Measurements from ENCODE around the gene PRAME. TPM values are rescaled to one million over a fixed set of nuclear protein-coding genes. Genes with fewer than 3 reads are reported as not detected.

The PRAME gene
- total RNA-seq, 1 donor from 2014 or later: 1.9 TPM

- peaks cover 2% of the 10 kb centered on the region for H3K27me3 Mint-ChIP-seq (ENCODE audit: unreplicated experiment)
- no peaks in the 10 kb centered on the region for H3K4me1 Mint-ChIP-seq (ENCODE audit: low read depth, unreplicated experiment)
- TF ChIP-seq CTCF (IDR thresholded peaks at IDR 0.05; ENCODE audit: partially characterized antibody, unreplicated experiment): no peak
- no peak overlapping the region for H3K27ac Mint-ChIP-seq (ENCODE audit: unreplicated experiment)
- no peak overlapping the region for H3K4me3 Mint-ChIP-seq (ENCODE audit: unreplicated experiment)
- no peak for DNase-seq
- H3K9me3 Mint-ChIP-seq (ENCODE audit: unreplicated experiment): peaks cover 1% of the 10 kb centered on the region
- H3K36me3 Mint-ChIP-seq (ENCODE audit: unreplicated experiment): peaks cover 5% of the 10 kb centered on the region
Observed at GRCh38 chr22:22531770-22532546, 27.1 kb downstream of the PRAME start.

GRCh38 chr22:22528780-22529179 lies 30.3 kb downstream of the PRAME start:
- no peak for TF ChIP-seq CTCF (IDR thresholded peaks at IDR 0.05; ENCODE audit: partially characterized antibody, unreplicated experiment)
- Mint-ChIP-seq H3K9me3 (ENCODE audit: unreplicated experiment) (peaks cover under 1% of the 10 kb centered on the region), H3K27me3 (ENCODE audit: unreplicated experiment) (peaks cover 3% of the 10 kb centered on the region), H3K36me3 (ENCODE audit: unreplicated experiment) (peaks cover 7% of the 10 kb centered on the region), H3K4me1 (ENCODE audit: low read depth, unreplicated experiment) (no peaks in the 10 kb centered on the region), H3K4me3 (ENCODE audit: unreplicated experiment) (no peak overlapping the region), H3K27ac (ENCODE audit: unreplicated experiment) (no peak overlapping the region)
- no peak for DNase-seq

GRCh38 chr22:22527312-22527711 lies 31.8 kb downstream of the PRAME start:
- no peak for DNase-seq
- Mint-ChIP-seq H3K4me3 (ENCODE audit: unreplicated experiment) (no peak overlapping the region), H3K27ac (ENCODE audit: unreplicated experiment) (no peak overlapping the region), H3K9me3 (ENCODE audit: unreplicated experiment) (no peaks in the 10 kb centered on the region), H3K36me3 (ENCODE audit: unreplicated experiment) (peaks cover 7% of the 10 kb centered on the region), H3K4me1 (ENCODE audit: low read depth, unreplicated experiment) (no peaks in the 10 kb centered on the region), H3K27me3 (ENCODE audit: unreplicated experiment) (peaks cover 3% of the 10 kb centered on the region)
- TF ChIP-seq CTCF (IDR thresholded peaks at IDR 0.05; ENCODE audit: partially characterized antibody, unreplicated experiment): no peak

GRCh38 chr22:22526125-22526912 lies 32.7 kb downstream of the PRAME start:
- Mint-ChIP-seq H3K27ac (ENCODE audit: unreplicated experiment) (no peak overlapping the region), H3K4me3 (ENCODE audit: unreplicated experiment) (no peak overlapping the region), H3K4me1 (ENCODE audit: low read depth, unreplicated experiment) (no peaks in the 10 kb centered on the region), H3K36me3 (ENCODE audit: unreplicated experiment) (peaks cover 7% of the 10 kb centered on the region), H3K27me3 (ENCODE audit: unreplicated experiment) (peaks cover 3% of the 10 kb centered on the region), H3K9me3 (ENCODE audit: unreplicated experiment) (no peaks in the 10 kb centered on the region)
- no peak for TF ChIP-seq CTCF (IDR thresholded peaks at IDR 0.05; ENCODE audit: partially characterized antibody, unreplicated experiment)
- DNase-seq: no peak

GRCh38 chr22:22523494-22523893 lies 35.6 kb downstream of the PRAME start:
- Mint-ChIP-seq H3K36me3 (ENCODE audit: unreplicated experiment) (peaks cover 7% of the 10 kb centered on the region), H3K4me1 (ENCODE audit: low read depth, unreplicated experiment) (peaks cover 1% of the 10 kb centered on the region), H3K9me3 (ENCODE audit: unreplicated experiment) (no peaks in the 10 kb centered on the region), H3K27ac (ENCODE audit: unreplicated experiment) (no peak overlapping the region), H3K4me3 (ENCODE audit: unreplicated experiment) (no peak overlapping the region), H3K27me3 (ENCODE audit: unreplicated experiment) (peaks cover 3% of the 10 kb centered on the region)
- no peak for DNase-seq
- no peak for TF ChIP-seq CTCF (IDR thresholded peaks at IDR 0.05; ENCODE audit: partially characterized antibody, unreplicated experiment)
